Neural cell (in vitro differentiated cells): ENCODE measurements around the gene SLIT3. TPM values are rescaled to one million over a fixed set of nuclear protein-coding genes. Genes with fewer than 3 reads are reported as not detected.

Experiments
- H2AFZ ChIP-seq: fragments of 200-600, 300-800 bp; sonication (generic), shearing (Covaris generic); 2 replicates; pipeline ENCODE4 v1.6.0; 2014; ENCODE audit warnings: low read depth, mild to moderate bottlenecking, antibody characterized with exemption, low read length, moderate library complexity
- H3F3A ChIP-seq: fragments of 200-600 bp; shearing (Covaris generic); 2 replicates; pipeline ENCODE4 v1.6.1; 2016; ENCODE audit warnings: mild to moderate bottlenecking, moderate library complexity, mixed read lengths, antibody characterized with exemption, low read length; ENCODE audit not compliant: insufficient read depth, poor library complexity, severe bottlenecking
- H3K27ac ChIP-seq: fragments of 200-600, 300-800 bp; sonication (generic), shearing (Covaris generic); 2 replicates; pipeline ENCODE4 v1.5.1; 2014; ENCODE audit warnings: mild to moderate bottlenecking, low read length, moderate library complexity
- H3K27me3 ChIP-seq: fragments of 300-800, 200-600 bp; sonication (generic), shearing (Covaris generic); 2 replicates; pipeline ENCODE4 v1.6.0; 2014; ENCODE audit warnings: mild to moderate bottlenecking, low read depth, low read length, moderate library complexity; ENCODE audit not compliant: insufficient read depth
- H3K36me3 ChIP-seq: fragments of 300-800, 200-600 bp; sonication (generic), shearing (Covaris generic); 2 replicates; pipeline ENCODE4 v1.5.1; 2014; ENCODE audit warnings: mild to moderate bottlenecking, antibody characterized with exemption, low read length, moderate library complexity; ENCODE audit not compliant: insufficient read depth
- H3K4me2 ChIP-seq: fragments of 300-800, 200-600 bp; sonication (generic), shearing (Covaris generic); 2 replicates; pipeline ENCODE4 v1.6.0; 2014; ENCODE audit warnings: mild to moderate bottlenecking, low read length
- H3K4me3 ChIP-seq: fragments of 300-800, 200-600 bp; sonication (generic), shearing (Covaris generic); 2 replicates; pipeline ENCODE4 v1.5.1; 2014; ENCODE audit warnings: mild to moderate bottlenecking, low read length, moderate library complexity
- H3K79me2 ChIP-seq: fragments of 200-600 bp; shearing (Covaris generic); replicated peaks from 2 replicates; pipeline ENCODE4 v1.6.0; 2014; ENCODE audit warnings: mild to moderate bottlenecking, low read length, moderate library complexity; ENCODE audit not compliant: insufficient read depth
- H3K9ac ChIP-seq: fragments of 300-800, 200-600 bp; sonication (generic), shearing (Covaris generic); 2 replicates; pipeline ENCODE4 v1.6.1; 2016; ENCODE audit warnings: mild to moderate bottlenecking, low read length, mixed read lengths
- H3K9me2 ChIP-seq: fragments of 200-600 bp; shearing (Covaris generic); 2 replicates; pipeline ENCODE4 v1.6.1; 2016; ENCODE audit warnings: mild to moderate bottlenecking, low read length, mixed read lengths; ENCODE audit not compliant: insufficient read depth
- H3K9me3 ChIP-seq: fragments of 200-600, 300-800 bp; sonication (generic), shearing (Covaris generic); 2 replicates; pipeline ENCODE4 v1.6.1; 2016; ENCODE audit warnings: mild to moderate bottlenecking, mixed run types, low read length, moderate library complexity, mixed read lengths
- H4K20me1 ChIP-seq: fragments of 200-600 bp; shearing (Covaris generic); 2 replicates; pipeline ENCODE4 v1.6.1; 2016; ENCODE audit warnings: mild to moderate bottlenecking, mixed run types; ENCODE audit not compliant: insufficient read depth
- EP300 ChIP-seq: fragments of 450-650 bp; conservative IDR thresholded peaks from 2 replicates; pipeline ENCODE4 v1.6.1; 2014; ENCODE audit warnings: antibody characterized with exemption, mild to moderate bottlenecking, moderate library complexity; ENCODE audit not compliant: poor library complexity, severe bottlenecking
- EZH2 ChIP-seq: fragments of 200-600, 300-800 bp; shearing (Covaris generic), sonication (generic); IDR thresholded peaks from 2 replicates; pipeline ENCODE4 v1.6.1; 2014; ENCODE audit warnings: antibody characterized with exemption, low read length, borderline replicate concordance, mild to moderate bottlenecking; ENCODE audit not compliant: insufficient read depth, poor library complexity, severe bottlenecking
- MXI1 ChIP-seq: fragments of 450-650 bp; conservative IDR thresholded peaks from 2 replicates; pipeline ENCODE4 v1.6.1; 2014; ENCODE audit warnings: antibody characterized with exemption, mild to moderate bottlenecking; ENCODE audit not compliant: poor library complexity, severe bottlenecking
- POLR2AphosphoS5 ChIP-seq: IDR thresholded peaks from 2 replicates; pipeline ENCODE4 v1.6.1; 2012
- RAD21 ChIP-seq: fragments of 450-650 bp; conservative IDR thresholded peaks from 2 replicates; pipeline ENCODE4 v1.6.1; 2014; ENCODE audit warnings: antibody characterized with exemption, mild to moderate bottlenecking, moderate library complexity
- SMC3 ChIP-seq: fragments of 450-650 bp; conservative IDR thresholded peaks from 2 replicates; pipeline ENCODE4 v1.6.1; 2014; ENCODE audit warnings: antibody characterized with exemption, mild to moderate bottlenecking, moderate library complexity; ENCODE audit not compliant: poor library complexity
- TAF1 ChIP-seq: IDR thresholded peaks from 2 replicates; pipeline ENCODE4 v1.6.1; 2012; ENCODE audit warnings: low read depth
- polyA plus RNA-seq: library from polyadenylated mRNA; depleted of rRNA; stranded (reverse); fragments of >200 nt; gene quantifications from 2 replicates; pipeline ENCODE4 v1.2.3, GENCODE V29; 2014
- TF ChIP-seq, protein P1 (sequence below): IDR thresholded peaks from 2 replicates; pipeline ENCODE4 v1.6.1; 2012; ENCODE audit warnings: borderline replicate concordance
- TF ChIP-seq, protein P2 (sequence below): fragments of 450-650 bp; IDR thresholded peaks from 2 replicates; pipeline ENCODE4 v1.5.1; 2014; ENCODE audit warnings: antibody characterized with exemption, mild to moderate bottlenecking, moderate library complexity; ENCODE audit not compliant: poor library complexity, severe bottlenecking

SLIT3 gene
- polyA plus RNA-seq, 1 donor from 2014 or later, result 1.2 TPM

DNA sequence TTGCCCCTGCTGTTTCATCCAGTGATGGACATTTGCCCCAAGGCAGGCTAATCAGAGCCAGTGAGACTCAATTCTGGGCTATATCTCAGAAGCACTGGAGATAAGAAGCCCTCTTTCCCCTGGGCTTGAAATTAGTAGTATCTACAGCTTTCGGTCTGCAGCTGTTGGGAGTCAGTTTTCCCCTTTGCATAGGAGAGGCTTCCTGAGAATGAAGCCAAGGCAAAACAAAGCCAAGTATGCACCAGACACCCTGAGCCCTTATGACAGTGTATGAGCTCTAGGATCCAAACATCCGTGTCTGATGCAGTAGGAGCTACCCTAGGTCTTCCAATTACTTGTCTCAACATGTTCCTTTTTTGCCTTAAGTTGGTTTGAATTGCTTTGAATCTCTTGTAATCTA is 642.5 kb downstream of the SLIT3 start:
- Histone ChIP-seq H4K20me1 (no peaks in the 10 kb centered on the region), H3K9me3 (no peaks in the 10 kb centered on the region), H3K4me3 (no peak overlapping the region), H3K9me2 (no peaks in the 10 kb centered on the region), H3K4me2 (no peak overlapping the region), H3K36me3 (no peaks in the 10 kb centered on the region), H3K79me2 (no peaks in the 10 kb centered on the region), H3K27ac (no peak overlapping the region), H2AFZ (no peak overlapping the region), H3K27me3 (no peaks in the 10 kb centered on the region), H3F3A (no peaks in the 10 kb centered on the region), H3K9ac (no peak overlapping the region)
- TF ChIP-seq POLR2AphosphoS5 (no peak), EP300 (no peak), MXI1 (no peak), EZH2 (no peak), RAD21 (no peak), TAF1 (no peak), SMC3 (no peak)
- TF ChIP-seq, protein P1, sequence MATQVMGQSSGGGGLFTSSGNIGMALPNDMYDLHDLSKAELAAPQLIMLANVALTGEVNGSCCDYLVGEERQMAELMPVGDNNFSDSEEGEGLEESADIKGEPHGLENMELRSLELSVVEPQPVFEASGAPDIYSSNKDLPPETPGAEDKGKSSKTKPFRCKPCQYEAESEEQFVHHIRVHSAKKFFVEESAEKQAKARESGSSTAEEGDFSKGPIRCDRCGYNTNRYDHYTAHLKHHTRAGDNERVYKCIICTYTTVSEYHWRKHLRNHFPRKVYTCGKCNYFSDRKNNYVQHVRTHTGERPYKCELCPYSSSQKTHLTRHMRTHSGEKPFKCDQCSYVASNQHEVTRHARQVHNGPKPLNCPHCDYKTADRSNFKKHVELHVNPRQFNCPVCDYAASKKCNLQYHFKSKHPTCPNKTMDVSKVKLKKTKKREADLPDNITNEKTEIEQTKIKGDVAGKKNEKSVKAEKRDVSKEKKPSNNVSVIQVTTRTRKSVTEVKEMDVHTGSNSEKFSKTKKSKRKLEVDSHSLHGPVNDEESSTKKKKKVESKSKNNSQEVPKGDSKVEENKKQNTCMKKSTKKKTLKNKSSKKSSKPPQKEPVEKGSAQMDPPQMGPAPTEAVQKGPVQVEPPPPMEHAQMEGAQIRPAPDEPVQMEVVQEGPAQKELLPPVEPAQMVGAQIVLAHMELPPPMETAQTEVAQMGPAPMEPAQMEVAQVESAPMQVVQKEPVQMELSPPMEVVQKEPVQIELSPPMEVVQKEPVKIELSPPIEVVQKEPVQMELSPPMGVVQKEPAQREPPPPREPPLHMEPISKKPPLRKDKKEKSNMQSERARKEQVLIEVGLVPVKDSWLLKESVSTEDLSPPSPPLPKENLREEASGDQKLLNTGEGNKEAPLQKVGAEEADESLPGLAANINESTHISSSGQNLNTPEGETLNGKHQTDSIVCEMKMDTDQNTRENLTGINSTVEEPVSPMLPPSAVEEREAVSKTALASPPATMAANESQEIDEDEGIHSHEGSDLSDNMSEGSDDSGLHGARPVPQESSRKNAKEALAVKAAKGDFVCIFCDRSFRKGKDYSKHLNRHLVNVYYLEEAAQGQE, result no peak
- TF ChIP-seq, protein P2, sequence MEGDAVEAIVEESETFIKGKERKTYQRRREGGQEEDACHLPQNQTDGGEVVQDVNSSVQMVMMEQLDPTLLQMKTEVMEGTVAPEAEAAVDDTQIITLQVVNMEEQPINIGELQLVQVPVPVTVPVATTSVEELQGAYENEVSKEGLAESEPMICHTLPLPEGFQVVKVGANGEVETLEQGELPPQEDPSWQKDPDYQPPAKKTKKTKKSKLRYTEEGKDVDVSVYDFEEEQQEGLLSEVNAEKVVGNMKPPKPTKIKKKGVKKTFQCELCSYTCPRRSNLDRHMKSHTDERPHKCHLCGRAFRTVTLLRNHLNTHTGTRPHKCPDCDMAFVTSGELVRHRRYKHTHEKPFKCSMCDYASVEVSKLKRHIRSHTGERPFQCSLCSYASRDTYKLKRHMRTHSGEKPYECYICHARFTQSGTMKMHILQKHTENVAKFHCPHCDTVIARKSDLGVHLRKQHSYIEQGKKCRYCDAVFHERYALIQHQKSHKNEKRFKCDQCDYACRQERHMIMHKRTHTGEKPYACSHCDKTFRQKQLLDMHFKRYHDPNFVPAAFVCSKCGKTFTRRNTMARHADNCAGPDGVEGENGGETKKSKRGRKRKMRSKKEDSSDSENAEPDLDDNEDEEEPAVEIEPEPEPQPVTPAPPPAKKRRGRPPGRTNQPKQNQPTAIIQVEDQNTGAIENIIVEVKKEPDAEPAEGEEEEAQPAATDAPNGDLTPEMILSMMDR, result no peak

DNA sequence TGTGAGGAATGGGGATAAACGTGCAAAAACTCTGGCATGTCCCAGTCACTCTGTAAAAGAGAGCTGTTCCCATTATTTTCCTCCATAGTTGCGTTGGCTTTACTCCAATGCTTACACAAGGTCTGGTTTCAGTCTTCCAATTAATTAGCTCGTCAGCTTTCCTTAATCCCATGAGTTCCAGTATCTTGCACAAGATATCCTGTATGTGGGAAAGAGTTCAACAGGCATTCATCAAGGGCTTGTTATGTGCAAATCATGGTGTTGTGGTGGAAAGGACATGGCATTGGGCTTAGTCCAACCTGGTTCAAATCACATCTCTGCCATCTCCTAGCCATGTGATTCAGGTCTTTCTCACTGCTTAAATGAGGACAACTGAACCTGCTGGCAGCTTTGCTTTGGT is 644.3 kb downstream of the SLIT3 start:
- Histone ChIP-seq H3K9me2 (no peaks in the 10 kb centered on the region), H4K20me1 (no peaks in the 10 kb centered on the region), H3K27me3 (no peaks in the 10 kb centered on the region), H2AFZ (no peak overlapping the region), H3K4me3 (no peak overlapping the region), H3K9ac (no peak overlapping the region), H3K36me3 (no peaks in the 10 kb centered on the region), H3K27ac (no peak overlapping the region), H3K9me3 (no peaks in the 10 kb centered on the region), H3K4me2 (no peak overlapping the region), H3K79me2 (no peaks in the 10 kb centered on the region), H3F3A (no peaks in the 10 kb centered on the region)
- no peak for TF ChIP-seq TAF1

DNA sequence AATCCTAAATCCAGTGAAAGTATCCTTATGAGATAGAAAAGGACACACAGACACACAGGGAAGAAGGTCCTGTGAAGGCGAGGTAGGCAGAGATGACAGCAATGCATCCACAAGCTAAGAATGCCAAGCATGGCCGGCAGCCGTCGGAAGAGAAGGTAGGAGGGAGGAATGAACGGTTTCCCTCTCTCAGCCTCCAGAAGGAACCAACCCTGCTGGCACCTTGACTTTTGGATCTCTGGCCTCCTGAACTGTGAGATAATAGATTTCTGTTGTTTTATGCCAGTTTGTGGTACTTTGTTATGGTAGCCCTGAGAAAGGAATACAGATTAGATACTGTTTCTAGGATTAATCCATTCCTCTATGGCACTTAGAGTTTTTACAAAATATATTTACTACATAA is 645.6 kb downstream of the SLIT3 start:
- Histone ChIP-seq H3K4me3 (no peak overlapping the region), H3K9ac (no peak overlapping the region), H2AFZ (no peak overlapping the region), H3F3A (no peaks in the 10 kb centered on the region), H3K9me3 (no peaks in the 10 kb centered on the region), H3K27ac (no peak overlapping the region), H3K4me2 (no peak overlapping the region), H3K27me3 (no peaks in the 10 kb centered on the region), H3K9me2 (no peaks in the 10 kb centered on the region), H4K20me1 (no peaks in the 10 kb centered on the region), H3K36me3 (no peaks in the 10 kb centered on the region), H3K79me2 (no peaks in the 10 kb centered on the region)
- TF ChIP-seq TAF1 (no peak), MXI1 (no peak), SMC3 (no peak)
- TF ChIP-seq, protein P1, result no peak
